Heart left ventricle (tissue), 13 donors: ENCODE data around the gene FNDC3B.

Experiments used
- POLR2A ChIP-seq, 2 donors: fragments of 450-650 bp; IDR thresholded peaks; one replicate each; pipeline ENCODE4 v1.6.1; 2017; ENCODE audit warnings: antibody characterized with exemption in 2 of 2, mild to moderate bottlenecking in 2 of 2, moderate library complexity in 2 of 2
- TF ChIP-seq, protein P1 (sequence below), 12 donors: fragments of 200-600 bp; sonication (generic) in 4 of 12; IDR thresholded peaks; one replicate each; pipeline versions ENCODE4 v1.5.0 to v1.8.0; 2018 to 2022; ENCODE audit warnings: antibody characterized with exemption in 12 of 12, mild to moderate bottlenecking in 5 of 12
- donor health status: ischemic (EF 13 %, LVEDD 7.1; RV severe dilation, severe dysfunction).
- donor health status: DM: no; HTN: yes; CAD: no.
- donor health status: DM: no; HTN: no; CAD: no.
- donor health status: ischemic (EF 25% LVEDD 6.9; RV normal size, moderate dysfunction).
- donor health status: ischemic (EF 25% LVEDD 5.7; RV mildly dilated, moderate dysfunction).
- donor health status: ischemic (EF 35%, LVEDD 5.7; RV mildly dilated, moderate dysfunction).
- donor health status: nonischemic (EF 11% LVEDD 7.7; RV severe dilation, severe dysfunction).
- donor health status: DM: yes; HTN: yes; CAD: no.
- donor health status: PGD.
- donor health status: ischemic (EF 29% LVEDD 5.4; RV normal size, mild dysfunction).
- donor health status: nonischemic (EF 23%, LVEDD 6.1; RV moderate dilation, normal function).

DNA sequence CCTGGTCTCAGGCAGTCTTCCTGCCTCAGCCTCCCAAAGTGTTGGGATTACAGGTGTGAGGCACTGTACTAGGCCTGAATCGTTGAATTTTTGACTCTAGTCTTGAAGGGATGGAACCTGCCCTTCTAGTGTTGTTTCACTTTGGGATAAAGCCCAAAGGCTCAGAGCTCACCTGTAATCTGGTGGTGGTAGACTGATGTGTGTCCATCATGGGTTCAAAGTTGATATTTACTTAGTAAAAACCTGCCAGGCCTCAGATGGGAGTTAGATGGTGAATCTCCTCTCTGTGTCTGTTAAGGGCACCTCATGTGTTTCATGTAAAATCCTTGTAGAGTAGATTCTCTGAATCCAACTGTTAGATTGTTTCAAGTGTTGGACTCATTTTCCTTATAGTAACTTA lies 41.1 kb downstream of the FNDC3B start:
- no peak for TF ChIP-seq POLR2A (IDR thresholded peaks at IDR 0.05)
- TF ChIP-seq, protein P1, sequence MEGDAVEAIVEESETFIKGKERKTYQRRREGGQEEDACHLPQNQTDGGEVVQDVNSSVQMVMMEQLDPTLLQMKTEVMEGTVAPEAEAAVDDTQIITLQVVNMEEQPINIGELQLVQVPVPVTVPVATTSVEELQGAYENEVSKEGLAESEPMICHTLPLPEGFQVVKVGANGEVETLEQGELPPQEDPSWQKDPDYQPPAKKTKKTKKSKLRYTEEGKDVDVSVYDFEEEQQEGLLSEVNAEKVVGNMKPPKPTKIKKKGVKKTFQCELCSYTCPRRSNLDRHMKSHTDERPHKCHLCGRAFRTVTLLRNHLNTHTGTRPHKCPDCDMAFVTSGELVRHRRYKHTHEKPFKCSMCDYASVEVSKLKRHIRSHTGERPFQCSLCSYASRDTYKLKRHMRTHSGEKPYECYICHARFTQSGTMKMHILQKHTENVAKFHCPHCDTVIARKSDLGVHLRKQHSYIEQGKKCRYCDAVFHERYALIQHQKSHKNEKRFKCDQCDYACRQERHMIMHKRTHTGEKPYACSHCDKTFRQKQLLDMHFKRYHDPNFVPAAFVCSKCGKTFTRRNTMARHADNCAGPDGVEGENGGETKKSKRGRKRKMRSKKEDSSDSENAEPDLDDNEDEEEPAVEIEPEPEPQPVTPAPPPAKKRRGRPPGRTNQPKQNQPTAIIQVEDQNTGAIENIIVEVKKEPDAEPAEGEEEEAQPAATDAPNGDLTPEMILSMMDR (IDR thresholded peaks at IDR 0.05): no peak
